Kidney epithelial cell (primary cell): ENCODE results near the gene NEK6. TPM values are rescaled to one million over a fixed set of nuclear protein-coding genes. Genes with fewer than 3 reads are reported as not detected.
"Not testable (repeated sequence)": the region's sequence is repeated elsewhere in the genome, so short reads cannot be mapped to it uniquely, and the experiment has no call there.

Experiments
- DNase-seq: peaks from one replicate; pipeline ENCODE4 v3.0.0-alpha.2; 2010; ENCODE audit warnings: low read depth
- H3K27me3 ChIP-seq: 2 replicates; pipeline ENCODE4 v1.6.0; 2011; ENCODE audit warnings: low read length; ENCODE audit not compliant: control insufficient read depth, insufficient read depth
- H3K36me3 ChIP-seq: 2 replicates; pipeline ENCODE4 v1.5.1; 2011; ENCODE audit warnings: low read length; ENCODE audit not compliant: control insufficient read depth, insufficient read depth
- H3K4me3 ChIP-seq: 2 replicates; pipeline ENCODE4 v1.5.1; 2011; ENCODE audit warnings: low read depth, mild to moderate bottlenecking, control low read depth, low read length
- CTCF ChIP-seq: IDR thresholded peaks from 2 replicates; pipeline ENCODE4 v1.5.1; 2011; ENCODE audit warnings: mild to moderate bottlenecking, moderate library complexity, low read length, control low read depth, inconsistent platforms; ENCODE audit not compliant: insufficient read depth, poor library complexity, severe bottlenecking
- total RNA-seq: library from RNA; depleted of rRNA; stranded (reverse); fragments of >200 nt; gene quantifications from 2 replicates; pipeline ENCODE4 v1.2.3, GENCODE V29; 2015

NEK6 gene
- total RNA-seq, 1 donor from 2014 or later: 17.8 TPM

- H3K4me3 ChIP-seq: no peak overlapping the region
- no peaks in the 10 kb centered on the region for H3K36me3 ChIP-seq
- DNase-seq: no peak
- no peak for TF ChIP-seq CTCF
- no peaks in the 10 kb centered on the region for H3K27me3 ChIP-seq
Measured at GRCh38 chr9:124248066-124248465, 9.7 kb upstream of the NEK6 start.

- no peak for DNase-seq
- no peak overlapping the region for H3K4me3 ChIP-seq
- no peaks in the 10 kb centered on the region for H3K36me3 ChIP-seq
- TF ChIP-seq CTCF: no peak
- no peaks in the 10 kb centered on the region for H3K27me3 ChIP-seq
Measured at GRCh38 chr9:124248960-124249359, 8.8 kb upstream of the NEK6 start.

GRCh38 chr9:124251204-124251603 is 6.5 kb upstream of the NEK6 start:
- no peak for TF ChIP-seq CTCF
- H3K27me3 ChIP-seq: no peaks in the 10 kb centered on the region
- H3K4me3 ChIP-seq: no peak overlapping the region
- no peaks in the 10 kb centered on the region for H3K36me3 ChIP-seq
- DNase-seq: no peak

- TF ChIP-seq CTCF: peak; percentile 12
- DNase-seq: peak; percentile 56
- Histone ChIP-seq H3K4me3 (no peak overlapping the region), H3K36me3 (no peaks in the 10 kb centered on the region), H3K27me3 (no peaks in the 10 kb centered on the region)
Measured at GRCh38 chr9:124251605-124252378, 6.0 kb upstream of the NEK6 start.

- not testable (repeated sequence) for H3K27me3 ChIP-seq, H3K36me3 ChIP-seq, H3K4me3 ChIP-seq, DNase-seq
Measured at GRCh38 chr9:124252878-124253277, 4.9 kb upstream of the NEK6 start.

GRCh38 chr9:124254261-124254682 is 3.5 kb upstream of the NEK6 start:
- Histone ChIP-seq H3K36me3 (no peaks in the 10 kb centered on the region), H3K27me3 (no peaks in the 10 kb centered on the region), H3K4me3 (no peak overlapping the region)
- no peak for TF ChIP-seq CTCF
- DNase-seq: no peak
